ENCODE measurements around the gene GRIA2. TPM values are rescaled to one million over a fixed set of nuclear protein-coding genes. Genes with fewer than 3 reads are reported as not detected.

Gene GRIA2
- total RNA-seq, 4 donors from 2014 or later, result 4.5 to 21.6 (median 9.8) TPM

DNA sequence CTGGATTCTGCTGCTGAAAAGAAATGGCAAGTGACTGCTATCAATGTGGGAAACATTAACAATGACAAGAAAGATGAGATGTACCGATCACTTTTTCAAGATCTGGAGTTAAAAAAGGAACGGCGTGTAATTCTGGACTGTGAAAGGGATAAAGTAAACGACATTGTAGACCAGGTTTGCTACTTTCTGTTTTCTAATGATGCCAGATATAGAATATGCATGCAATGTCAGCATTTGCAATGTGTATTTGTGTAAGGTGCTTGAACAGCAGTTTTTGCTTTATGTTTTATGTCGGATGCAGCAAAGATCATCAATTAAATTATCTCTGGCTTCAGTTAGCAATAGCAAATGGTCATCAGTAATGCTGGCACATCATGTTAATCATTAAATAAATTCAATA lies 92.2 kb downstream of the GRIA2 start:
- no peaks in the 10 kb centered on the region for H3K9me3 ChIP-seq
- H3K27me3 ChIP-seq, result no peaks in the 10 kb centered on the region
- H3K4me3 ChIP-seq, result no peak overlapping the region
- TF ChIP-seq CTCF (IDR thresholded peaks at IDR 0.05), result no peak
- TF ChIP-seq POLR2A (IDR thresholded peaks at IDR 0.05), result no peak
- no peak for TF ChIP-seq EP300 (IDR thresholded peaks at IDR 0.05)
- no peaks in the 10 kb centered on the region for H3K36me3 ChIP-seq
- DNase-seq (ENCODE audit: low spot score in 2 of 2), result no peak
- no peak overlapping the region for H3K27ac ChIP-seq
- H3K4me1 ChIP-seq, result no peaks in the 10 kb centered on the region
- WGBS, 2 donors, result 82 to 90% methylated on average over 5 of the region's 5 CpGs

- Histone ChIP-seq H3K4me3 (no peak overlapping the region), H3K9me3 (no peaks in the 10 kb centered on the region), H3K4me1 (no peaks in the 10 kb centered on the region), H3K36me3 (no peaks in the 10 kb centered on the region), H3K27ac (no peak overlapping the region), H3K27me3 (no peaks in the 10 kb centered on the region)
- DNase-seq (ENCODE audit: low spot score in 2 of 2), result no peak
- TF ChIP-seq CTCF (IDR thresholded peaks at IDR 0.05) (no peak), POLR2A (IDR thresholded peaks at IDR 0.05) (no peak), EP300 (IDR thresholded peaks at IDR 0.05) (no peak)
- WGBS, 2 donors, result 74 to 75% methylated on average over 1 of the region's 1 CpG
Measured at GRCh38 chr4:157314906-157315305, 94.4 kb downstream of the GRIA2 start.

- no peak for DNase-seq (ENCODE audit: low spot score in 2 of 2)
- no peaks in the 10 kb centered on the region for H3K9me3 ChIP-seq
- H3K36me3 ChIP-seq, result no peaks in the 10 kb centered on the region
- WGBS, 2 donors, result 30 to 34% methylated on average over 1 of the region's 1 CpG
- H3K27ac ChIP-seq, result no peak overlapping the region
- no peaks in the 10 kb centered on the region for H3K4me1 ChIP-seq
- no peak for TF ChIP-seq EP300 (IDR thresholded peaks at IDR 0.05)
- no peak for TF ChIP-seq CTCF (IDR thresholded peaks at IDR 0.05)
- TF ChIP-seq POLR2A (IDR thresholded peaks at IDR 0.05), result no peak
- H3K4me3 ChIP-seq, result no peak overlapping the region
- no peaks in the 10 kb centered on the region for H3K27me3 ChIP-seq
Measured at GRCh38 chr4:157315968-157316367, 95.4 kb downstream of the GRIA2 start.

DNA sequence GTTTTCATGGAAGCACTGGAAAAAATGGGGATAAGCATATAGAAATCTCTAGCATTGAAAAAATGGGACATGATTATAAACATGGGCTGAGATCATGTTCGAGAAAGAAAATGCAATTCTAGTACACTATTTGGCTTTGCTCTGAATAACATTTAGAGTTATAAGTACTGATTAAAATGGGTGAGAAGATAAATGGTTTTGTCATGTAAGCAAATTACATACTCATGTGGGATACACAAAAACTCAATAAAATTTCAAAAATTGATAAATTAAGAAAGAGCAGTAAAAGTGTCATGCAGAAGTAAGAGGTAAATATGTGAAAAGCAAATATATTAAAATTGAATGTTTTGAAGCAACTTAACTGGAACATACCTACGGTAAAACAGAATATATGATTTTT lies 99.6 kb downstream of the GRIA2 start:
- WGBS, 2 donors, result 86 to 87% methylated on average over 2 of the region's 2 CpGs
- no peaks in the 10 kb centered on the region for H3K27me3 ChIP-seq
- H3K4me3 ChIP-seq, result no peak overlapping the region
- TF ChIP-seq CTCF (IDR thresholded peaks at IDR 0.05) (no peak), EP300 (IDR thresholded peaks at IDR 0.05) (no peak), POLR2A (IDR thresholded peaks at IDR 0.05) (no peak)
- H3K4me1 ChIP-seq, result no peaks in the 10 kb centered on the region
- no peak for DNase-seq (ENCODE audit: low spot score in 2 of 2)
- H3K27ac ChIP-seq, result no peak overlapping the region
- no peaks in the 10 kb centered on the region for H3K9me3 ChIP-seq
- no peaks in the 10 kb centered on the region for H3K36me3 ChIP-seq

DNA sequence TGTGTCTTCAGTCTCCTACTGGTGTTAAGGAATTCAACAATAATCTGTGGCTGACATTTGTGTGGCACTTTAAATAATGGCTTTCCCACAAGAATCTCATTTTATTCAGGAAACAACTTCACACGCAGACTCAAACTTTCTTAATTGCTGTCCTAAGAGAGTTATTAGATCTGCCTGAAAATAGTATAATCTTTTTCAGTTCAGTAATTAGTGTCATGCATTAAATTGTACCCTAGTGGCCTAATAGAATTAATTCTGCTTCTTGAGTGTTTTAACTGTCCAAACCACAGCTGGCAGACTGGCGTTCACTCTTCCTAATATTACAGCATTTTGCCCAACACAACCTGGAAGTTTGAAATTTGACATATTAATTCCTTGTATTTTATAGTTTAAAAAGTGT lies 107.1 kb downstream of the GRIA2 start:
- WGBS, 2 donors, result 73 to 82% methylated on average over 2 of the region's 2 CpGs

More for the DNA sequence above, 107.1 kb downstream of the GRIA2 start:
- Histone ChIP-seq H3K27me3 (no peaks in the 10 kb centered on the region), H3K9me3 (no peaks in the 10 kb centered on the region), H3K27ac (no peak overlapping the region), H3K4me1 (no peaks in the 10 kb centered on the region), H3K36me3 (no peaks in the 10 kb centered on the region), H3K4me3 (no peak overlapping the region)
- no peak for DNase-seq (ENCODE audit: low spot score in 2 of 2)
- TF ChIP-seq POLR2A (IDR thresholded peaks at IDR 0.05) (no peak), CTCF (IDR thresholded peaks at IDR 0.05) (no peak), EP300 (IDR thresholded peaks at IDR 0.05) (no peak)
